ENCODE data around the gene FREY1. TPM values are rescaled to one million over a fixed set of nuclear protein-coding genes. Genes with fewer than 3 reads are reported as not detected.

Gene FREY1
- total RNA-seq, 1 experiment from 2014 or later = 1.4 TPM

GRCh38 chr11:45885921-45886721 lies 20.9 kb downstream of the FREY1 start:
- in situ Hi-C loops (cut with HindIII; ENCODE audit: low pct_unique_long_range_greater_than_20kb, low sequenced_read_pairs) = no loop called here
- POLR2A ChIA-PET = interaction anchor here (0.6 kb wide), 1 partner anchor 39 kb away, joined by 6 read pairs; the partner anchor contains the start of gene CRY2
- no peak; the same call in 1 of the 2 replicates for ATAC-seq

More at GRCh38 chr11:45885921-45886721, 20.9 kb downstream of the FREY1 start:
- intact Hi-C loops (cut with micrococcal nuclease; ENCODE audit: unreplicated experiment) = no loop called here
- H3K4me3 ChIP-seq (ENCODE audit: low read depth in 2 of 2, low read length in 2 of 2) = peak overlapping the region; percentile 31 to 45
- BruUV-seq (replicated peaks) = no TSS peak
- no peaks in the 10 kb centered on the region for H3K27me3 ChIP-seq (ENCODE audit: control insufficient read depth, insufficient read depth, low read length)
- CTCF ChIA-PET = no interaction called here
- no peaks in the 10 kb centered on the region for H3K4me1 ChIP-seq (ENCODE audit: control insufficient read depth, insufficient read depth, low read length)
- H3K9me3 ChIP-seq (ENCODE audit: control insufficient read depth, insufficient read depth, low read depth, low read length) = no peaks in the 10 kb centered on the region
- no peaks in the 10 kb centered on the region for H3K36me3 ChIP-seq (ENCODE audit: control insufficient read depth, insufficient read depth, low read length)
- DNase-seq (ENCODE audit: low read depth, low spot score) = no peak
- no peak for TF ChIP-seq CTCF (IDR thresholded peaks at IDR 0.05)
- no peak for TF ChIP-seq TCF7L2 (IDR thresholded peaks at IDR 0.05; ENCODE audit: low read depth, low read length)
- TF ChIP-seq POLR2AphosphoS5 (IDR thresholded peaks at IDR 0.05; ENCODE audit: low read depth, low read length) = no peak
- no peak for TF ChIP-seq REST (IDR thresholded peaks at IDR 0.05; ENCODE audit: insufficient read depth in 1 of 2, low read depth in 2 of 2, low read length in 1 of 2)
- no peak for TF ChIP-seq SIN3A (IDR thresholded peaks at IDR 0.05; ENCODE audit: borderline replicate concordance, insufficient read depth, low read depth, low read length)
- no peak overlapping the region for H3K27ac ChIP-seq (ENCODE audit: low read length)
